WTC11 (cell line): ENCODE measurements around the gene TLE5. TPM values are rescaled to one million over a fixed set of nuclear protein-coding genes. Genes with fewer than 3 reads are reported as not detected.

Experiments used
- ATAC-seq: fragments of 200-7000 bp; cut with Tn5 transposase; 2 replicates; pipeline ENCODE4 v1.10.0; 2021; ENCODE audit warnings: mild to moderate bottlenecking, moderate library complexity
- CTCF ChIA-PET: fragments of 300-600 bp; sonication (Branson Sonifier 250); formaldehyde crosslinking; loops from one replicate; lab custom pipeline; 2021; ENCODE audit warnings: antibody characterized with exemption; lab: Charles Lee
- POLR2A ChIA-PET: fragments of 350-600 bp; sonication (Branson Sonifier 250); formaldehyde crosslinking; loops from one replicate; lab custom pipeline; 2021; ENCODE audit warnings: antibody characterized with exemption; lab: Charles Lee
- DNase-seq: peaks from one replicate; pipeline ENCODE4 v3.0.0; 2021; ENCODE audit warnings: low spot score
- H3K27ac Mint-ChIP-seq: 2 replicates; pipeline ENCODE4 v1.8.0; 2021; ENCODE audit warnings: mixed read lengths
- H3K27me3 Mint-ChIP-seq: 2 replicates; pipeline ENCODE4 v1.8.0; 2021; ENCODE audit warnings: low read depth, mild to moderate bottlenecking, moderate library complexity, mixed read lengths
- H3K36me3 Mint-ChIP-seq: 2 replicates; pipeline ENCODE4 v1.8.0; 2021; ENCODE audit warnings: mixed read lengths
- H3K4me1 Mint-ChIP-seq: 2 replicates; pipeline ENCODE4 v1.8.0; 2022; ENCODE audit warnings: mixed read lengths
- H3K4me3 Mint-ChIP-seq: 2 replicates; pipeline ENCODE4 v1.8.0; 2021; ENCODE audit warnings: mild to moderate bottlenecking, moderate library complexity, mixed read lengths
- H3K9me3 Mint-ChIP-seq: 2 replicates; pipeline ENCODE4 v1.8.0; 2021; ENCODE audit warnings: mixed read lengths
- AFF4 ChIP-seq: sonication (generic); formaldehyde crosslinking; IDR thresholded peaks from 2 replicates; pipeline ENCODE4 v1.8.1; 2023; ENCODE audit warnings: mild to moderate bottlenecking, missing genetic modification reagents, borderline replicate concordance
- CDX4 ChIP-seq: fragments of 250-450 bp; sonication (Bioruptor Pico); IDR thresholded peaks from 2 replicates; pipeline ENCODE4 v1.9.0; 2021; ENCODE audit warnings: moderate library complexity, mild to moderate bottlenecking, inconsistent platforms, borderline replicate concordance
- CREM ChIP-seq: sonication (generic); formaldehyde crosslinking; IDR thresholded peaks from 2 replicates; pipeline ENCODE4 v1.8.1; 2022; ENCODE audit warnings: mild to moderate bottlenecking, missing genetic modification reagents, moderate library complexity
- CTCF ChIP-seq: fragments of 200-600 bp; IDR thresholded peaks from 2 replicates; pipeline ENCODE4 v1.8.0; 2022; ENCODE audit warnings: antibody characterized with exemption
- E2F1 ChIP-seq: sonication (generic); formaldehyde crosslinking; IDR thresholded peaks from 2 replicates; pipeline ENCODE4 v1.8.0; 2022; ENCODE audit warnings: mild to moderate bottlenecking, missing genetic modification reagents
- E2F5 ChIP-seq: sonication (generic); formaldehyde crosslinking; IDR thresholded peaks from 2 replicates; pipeline ENCODE4 v1.8.1; 2022; ENCODE audit warnings: mild to moderate bottlenecking, moderate library complexity, missing genetic modification reagents
- GTF2I ChIP-seq: fragments of 250-450 bp; sonication (Bioruptor Pico); conservative IDR thresholded peaks from 2 replicates; pipeline ENCODE4 v1.4.0; 2021; ENCODE audit warnings: mild to moderate bottlenecking
- JAZF1 ChIP-seq: fragments of 250-450 bp; sonication (Bioruptor Pico); IDR thresholded peaks from 2 replicates; pipeline ENCODE4 v1.9.0; 2021; ENCODE audit warnings: moderate library complexity, mild to moderate bottlenecking, inconsistent platforms
- MXD4 ChIP-seq: fragments of 250-450 bp; sonication (Bioruptor Pico); IDR thresholded peaks from 2 replicates; pipeline ENCODE4 v1.8.0; 2021; ENCODE audit warnings: mild to moderate bottlenecking, moderate library complexity, borderline replicate concordance
- NFYB ChIP-seq: sonication (generic); formaldehyde crosslinking; conservative IDR thresholded peaks from 2 replicates; pipeline ENCODE4 v1.8.0; 2022; ENCODE audit warnings: low read depth, missing genetic modification reagents
- NR2C2 ChIP-seq: sonication (generic); formaldehyde crosslinking; IDR thresholded peaks from 2 replicates; pipeline ENCODE4 v1.8.0; 2022; ENCODE audit warnings: mild to moderate bottlenecking, missing genetic modification reagents
- SP1 ChIP-seq: sonication (generic); formaldehyde crosslinking; conservative IDR thresholded peaks from 2 replicates; pipeline ENCODE4 v1.8.1; 2022; ENCODE audit warnings: missing genetic modification reagents
- TP53 ChIP-seq: sonication (generic); formaldehyde crosslinking; IDR thresholded peaks from 2 replicates; pipeline ENCODE4 v1.8.1; 2023; ENCODE audit warnings: mild to moderate bottlenecking, missing genetic modification reagents
- ZMAT4 ChIP-seq: fragments of 250-450 bp; sonication (Bioruptor Pico); IDR thresholded peaks from 2 replicates; pipeline ENCODE4 v1.9.0; 2021; ENCODE audit warnings: mild to moderate bottlenecking
- ZNF232 ChIP-seq: sonication (generic); formaldehyde crosslinking; IDR thresholded peaks from 2 replicates; pipeline ENCODE4 v1.8.0; 2022; ENCODE audit warnings: mild to moderate bottlenecking, missing genetic modification reagents
- ZNF396 ChIP-seq: fragments of 250-450 bp; sonication (Bioruptor Pico); IDR thresholded peaks from 2 replicates; pipeline ENCODE4 v1.8.0; 2021; ENCODE audit warnings: mild to moderate bottlenecking, moderate library complexity, borderline replicate concordance
- ZNF425 ChIP-seq: fragments of 250-450 bp; sonication (Bioruptor Pico); conservative IDR thresholded peaks from 2 replicates; pipeline ENCODE4 v1.9.0; 2021; ENCODE audit warnings: mild to moderate bottlenecking
- total RNA-seq: library from RNA; stranded (reverse); gene quantifications from 3 replicates; pipeline ENCODE4 v1.2.3, GENCODE V29; 2021
- TF ChIP-seq, protein P1 (sequence below): sonication (generic); formaldehyde crosslinking; IDR thresholded peaks from 2 replicates; pipeline ENCODE4 v1.8.0; 2023; ENCODE audit warnings: missing genetic modification reagents

Gene TLE5
- total RNA-seq, 1 experiment from 2014 or later: 246 TPM

GRCh38 chr19:3024509-3024869 lies 37.8 kb downstream of the TLE5 start:
- no peaks in the 10 kb centered on the region for H3K36me3 Mint-ChIP-seq
- ATAC-seq: no peak
- peaks cover 32% of the 10 kb centered on the region for H3K4me1 Mint-ChIP-seq
- H3K4me3 Mint-ChIP-seq: peak overlapping the region; percentile 52
- no peaks in the 10 kb centered on the region for H3K9me3 Mint-ChIP-seq
- DNase-seq: no peak
- ChIA-PET POLR2A (interaction anchor here (0.5 to 1.3 kb wide), 4 partner anchors 9 to 1522 kb away, joined by 3 to 9 read pairs (median 5); partner anchors contain the start of gene TLE6), CTCF (interaction anchor here (0.6 to 4.0 kb wide), 16 partner anchors 12 to 1281 kb away, joined by 3 to 26 read pairs (median 6); no protein-coding TSS in a partner anchor)
- peaks cover 45% of the 10 kb centered on the region for H3K27me3 Mint-ChIP-seq
- H3K27ac Mint-ChIP-seq: no peak overlapping the region
- no peak for TF ChIP-seq E2F1 (CRISPR knock-in tag)
- TF ChIP-seq JAZF1: no peak
- TF ChIP-seq NR2C2 (CRISPR knock-in tag): no peak
- TF ChIP-seq, protein P1, sequence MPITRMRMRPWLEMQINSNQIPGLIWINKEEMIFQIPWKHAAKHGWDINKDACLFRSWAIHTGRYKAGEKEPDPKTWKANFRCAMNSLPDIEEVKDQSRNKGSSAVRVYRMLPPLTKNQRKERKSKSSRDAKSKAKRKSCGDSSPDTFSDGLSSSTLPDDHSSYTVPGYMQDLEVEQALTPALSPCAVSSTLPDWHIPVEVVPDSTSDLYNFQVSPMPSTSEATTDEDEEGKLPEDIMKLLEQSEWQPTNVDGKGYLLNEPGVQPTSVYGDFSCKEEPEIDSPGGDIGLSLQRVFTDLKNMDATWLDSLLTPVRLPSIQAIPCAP: no peak
- no peak for TF ChIP-seq NFYB (CRISPR knock-in tag)
- TF ChIP-seq ZMAT4 (CRISPR knock-in tag): no peak
- TF ChIP-seq GTF2I: no peak
- no peak for TF ChIP-seq MXD4 (CRISPR knock-in tag)
- TF ChIP-seq TP53: no peak
- TF ChIP-seq ZNF396 (CRISPR knock-in tag): no peak
- TF ChIP-seq ZNF232 (CRISPR knock-in tag): no peak

DNA sequence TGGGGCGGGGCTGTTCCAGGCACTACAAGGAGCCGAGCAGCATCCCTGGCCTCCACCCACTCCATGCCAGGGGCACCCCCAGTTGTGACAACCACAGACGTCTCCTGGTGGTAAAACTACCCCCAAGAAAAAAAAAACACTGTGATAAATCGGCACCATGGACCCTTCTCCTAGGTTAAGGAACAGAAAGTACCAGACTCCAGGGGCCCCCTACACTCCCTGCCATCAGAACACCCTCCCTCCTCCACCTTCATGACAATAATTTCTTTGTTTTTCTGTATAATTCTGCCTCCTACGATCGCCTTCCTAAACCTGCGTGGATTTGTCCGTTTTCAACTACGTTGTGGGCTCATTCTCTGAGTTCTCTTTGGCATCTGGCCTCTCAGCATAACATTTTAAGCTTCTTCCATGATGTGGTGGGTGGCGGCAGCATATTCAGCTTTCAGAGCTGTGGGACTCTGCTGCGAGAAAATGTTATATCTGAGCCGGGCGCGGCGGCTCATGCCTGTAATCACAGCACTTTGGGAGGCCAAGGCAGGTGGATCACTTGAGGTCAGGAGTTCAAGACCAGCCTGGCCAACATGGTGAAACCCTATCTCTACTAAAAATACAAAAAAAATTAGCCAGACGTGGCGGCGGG lies 41.9 kb downstream of the TLE5 start:
- Mint-ChIP-seq H3K36me3 (no peaks in the 10 kb centered on the region), H3K4me1 (peaks cover 22% of the 10 kb centered on the region), H3K4me3 (no peak overlapping the region), H3K9me3 (no peaks in the 10 kb centered on the region), H3K27ac (no peak overlapping the region), H3K27me3 (peaks cover 14% of the 10 kb centered on the region)
- POLR2A ChIA-PET: interaction anchor here (0.6 kb wide), 1 partner anchor 43 kb away, joined by 4 read pairs; no protein-coding TSS in a partner anchor
- no peak for TF ChIP-seq SP1 (CRISPR knock-in tag)
- no peak for TF ChIP-seq CREM (CRISPR knock-in tag)
- no peak for TF ChIP-seq CDX4 (CRISPR knock-in tag)
- no peak for TF ChIP-seq AFF4 (CRISPR knock-in tag)
- no peak for TF ChIP-seq CTCF
- TF ChIP-seq E2F5: no peak
- TF ChIP-seq ZNF425 (CRISPR knock-in tag): no peak
- ATAC-seq (no peak), DNase-seq (no peak)
- CTCF ChIA-PET: no interaction called here
